SK-MEL-5 (cell line): ENCODE data around the gene WDR1. TPM values are rescaled to one million over a fixed set of nuclear protein-coding genes. Genes with fewer than 3 reads are reported as not detected.

Source experiments
- DNase-seq: peaks from one replicate; pipeline ENCODE4 v3.0.0-alpha.2; 2016; ENCODE audit warnings: low read depth, low spot score
- in situ Hi-C: cut with HindIII; loops from 2 replicates; pipeline ENCODE4 v1.10.0; 2016; ENCODE audit warnings: low sequenced_read_pairs, high pct_unique_total_duplicates, low pct_unique_long_range_greater_than_20kb
- polyA plus RNA-seq, 2 experiments: library from polyadenylated mRNA; depleted of rRNA; stranded (reverse); fragments of >200 nt; gene quantifications; 2 replicates each; pipeline ENCODE4 v1.2.3, GENCODE V29; 2015
- total RNA-seq: library from RNA; depleted of rRNA; stranded (reverse); fragments of >200 nt; shearing (Covaris generic); gene quantifications from 2 replicates; pipeline ENCODE4 v1.2.3, GENCODE V29; 2014; rRNA removed

Gene WDR1, protein sequence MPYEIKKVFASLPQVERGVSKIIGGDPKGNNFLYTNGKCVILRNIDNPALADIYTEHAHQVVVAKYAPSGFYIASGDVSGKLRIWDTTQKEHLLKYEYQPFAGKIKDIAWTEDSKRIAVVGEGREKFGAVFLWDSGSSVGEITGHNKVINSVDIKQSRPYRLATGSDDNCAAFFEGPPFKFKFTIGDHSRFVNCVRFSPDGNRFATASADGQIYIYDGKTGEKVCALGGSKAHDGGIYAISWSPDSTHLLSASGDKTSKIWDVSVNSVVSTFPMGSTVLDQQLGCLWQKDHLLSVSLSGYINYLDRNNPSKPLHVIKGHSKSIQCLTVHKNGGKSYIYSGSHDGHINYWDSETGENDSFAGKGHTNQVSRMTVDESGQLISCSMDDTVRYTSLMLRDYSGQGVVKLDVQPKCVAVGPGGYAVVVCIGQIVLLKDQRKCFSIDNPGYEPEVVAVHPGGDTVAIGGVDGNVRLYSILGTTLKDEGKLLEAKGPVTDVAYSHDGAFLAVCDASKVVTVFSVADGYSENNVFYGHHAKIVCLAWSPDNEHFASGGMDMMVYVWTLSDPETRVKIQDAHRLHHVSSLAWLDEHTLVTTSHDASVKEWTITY
- 246 and 248 TPM in 2 replicates for total RNA-seq
- 231 and 254 TPM in 2 replicates for polyA plus RNA-seq (2015; cell fraction: cytosol; rRNA removed)
- polyA plus RNA-seq (2015; cell fraction: nucleus; rRNA removed): 84.6 and 111 TPM in 2 replicates

DNA sequence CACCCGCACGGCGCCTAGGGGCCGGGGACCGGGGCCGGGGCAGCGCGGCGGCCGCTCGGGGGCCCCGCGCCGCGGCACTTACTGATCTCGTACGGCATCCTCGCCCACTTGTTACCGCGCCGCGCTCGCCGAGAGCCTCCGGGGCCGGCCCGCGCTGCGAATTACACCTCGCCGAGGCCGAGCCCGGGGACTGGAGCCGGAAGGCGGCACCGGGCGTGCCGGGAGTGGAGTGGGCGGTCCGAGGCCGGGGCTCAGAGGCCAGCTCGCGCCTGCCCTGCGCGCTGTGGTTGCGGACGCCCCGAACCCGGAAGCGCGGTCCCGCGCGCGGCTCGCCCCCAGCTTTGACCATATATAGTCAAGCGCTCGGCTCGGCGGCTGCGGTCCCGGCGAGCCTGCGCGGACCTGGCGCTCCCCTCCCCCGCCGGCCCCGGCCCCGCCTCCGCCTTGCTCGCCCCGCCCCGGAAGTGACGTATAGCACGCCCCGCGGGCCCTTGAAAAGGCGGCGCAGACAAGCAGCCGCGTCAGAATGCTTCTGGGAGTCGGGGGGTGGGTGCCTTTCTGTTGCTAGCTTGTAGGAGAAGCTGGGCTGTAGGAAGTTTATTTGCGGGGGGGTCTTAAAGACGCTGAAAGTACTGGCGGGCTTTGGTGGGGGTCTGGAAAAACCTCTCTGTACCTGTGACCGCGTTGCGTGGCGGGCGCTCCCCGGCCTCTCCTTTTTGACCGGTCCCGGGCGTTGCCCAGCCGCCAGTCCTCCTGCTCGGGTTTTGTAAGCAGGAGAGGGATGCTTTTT lies at the start of gene WDR1:
WDR1 (minus strand) TSS at position 231 of the 790 bp plus-strand sequence; CDS start at position 98, 133 bp downstream.
- in situ Hi-C loops: no loop called here
- peak; percentile 92 for DNase-seq

DNA sequence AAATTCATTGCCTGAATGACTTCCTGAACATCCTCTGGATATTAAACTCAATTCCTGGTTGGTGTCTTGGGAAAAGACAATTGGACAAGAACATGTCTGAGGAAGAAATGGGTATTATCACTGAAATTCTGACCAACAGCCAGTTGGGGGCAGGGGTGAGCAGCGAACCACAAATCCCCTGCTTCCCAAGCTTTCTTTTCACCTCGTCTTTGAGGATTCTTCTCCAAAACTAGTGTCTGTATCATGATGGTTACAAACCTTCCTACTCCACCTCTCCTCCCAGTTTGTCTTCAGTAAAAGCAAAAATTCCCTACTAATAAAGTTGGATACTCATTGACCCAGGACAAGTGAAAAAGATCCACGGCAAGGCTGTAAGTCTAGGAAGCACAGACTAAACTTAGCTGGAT lies 48.3 kb upstream of the WDR1 start:
- in situ Hi-C loops: loop anchor here (25.0 kb wide), 2 partner anchors 247 to 372 kb away; no protein-coding TSS in a partner anchor
- peak; percentile 75 for DNase-seq

DNA sequence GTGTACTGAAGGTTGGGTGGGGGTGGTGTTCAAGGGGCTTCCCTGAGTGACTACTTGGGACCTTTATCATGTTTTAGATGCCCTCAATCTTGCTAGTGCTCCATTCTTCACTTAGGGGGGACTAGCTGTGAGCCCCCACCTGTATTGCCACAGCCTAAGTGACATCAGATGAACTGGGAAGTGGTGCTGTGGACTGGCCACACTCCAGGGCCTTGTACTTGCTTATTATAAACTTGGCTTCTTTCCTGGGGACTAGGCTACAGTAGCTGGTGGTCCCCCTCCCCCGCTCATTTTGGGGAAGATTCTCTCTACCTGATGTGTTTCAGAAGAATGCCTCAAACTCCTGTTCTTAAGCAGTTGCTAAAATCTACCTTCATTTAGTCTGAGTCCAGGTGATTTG lies 46.7 kb upstream of the WDR1 start:
- in situ Hi-C loops: loop anchor here (25.0 kb wide), 2 partner anchors 249 to 374 kb away; no protein-coding TSS in a partner anchor
- no peak for DNase-seq

DNA sequence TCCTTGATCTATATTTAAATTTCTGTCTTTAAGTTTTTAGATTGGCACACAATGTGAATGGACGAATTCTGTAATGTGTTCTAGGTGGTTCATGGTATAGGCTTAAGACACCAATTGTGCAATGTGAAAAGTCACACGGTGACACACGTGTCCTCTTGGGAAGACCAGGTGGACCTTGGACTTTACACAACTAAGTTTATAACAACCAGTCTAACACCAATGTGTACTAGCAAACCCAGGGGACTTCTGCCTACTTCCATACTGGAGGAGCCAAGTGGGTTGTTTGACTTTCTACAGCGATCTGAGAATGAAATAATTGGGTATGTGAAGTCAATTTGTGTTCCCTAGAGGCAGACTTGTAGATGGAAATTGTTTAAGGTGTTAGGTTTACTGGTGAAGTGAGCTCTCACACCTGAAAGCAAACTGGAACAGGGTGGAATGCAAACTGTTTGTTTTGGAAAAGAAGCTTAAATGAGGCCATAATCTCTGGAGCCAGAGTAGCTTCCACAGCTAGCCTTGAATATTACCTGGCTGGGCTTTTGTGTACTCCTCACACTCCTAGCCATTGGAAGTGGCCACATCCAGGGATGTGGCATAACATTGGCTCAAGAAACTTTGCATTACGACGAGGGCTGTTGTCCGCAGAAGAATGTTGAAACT lies 45.9 kb upstream of the WDR1 start:
- no peak for DNase-seq
- in situ Hi-C loops: loop anchor here (25.0 kb wide), 2 partner anchors 250 to 375 kb away; no protein-coding TSS in a partner anchor

DNA sequence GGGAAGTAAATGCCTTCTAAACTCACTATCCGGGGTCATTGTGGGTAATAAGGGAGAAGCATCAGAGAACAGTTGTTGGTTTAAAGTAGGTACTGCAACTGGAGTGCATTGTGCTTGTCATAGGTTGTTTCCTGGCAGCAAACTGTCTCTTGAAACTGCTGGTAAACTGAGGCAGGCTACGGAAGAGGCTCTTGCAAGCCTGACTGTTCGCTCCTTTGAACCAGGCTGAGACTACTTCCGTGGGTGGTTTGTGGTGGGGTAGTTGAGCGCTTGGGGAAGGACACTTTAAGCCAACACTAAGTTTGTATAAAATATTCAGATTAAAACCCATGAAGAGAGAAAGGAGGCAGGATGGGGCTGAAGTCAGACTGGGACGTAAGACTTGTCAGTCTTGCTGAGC lies 45.2 kb upstream of the WDR1 start:
- in situ Hi-C loops: loop anchor here (25.0 kb wide), 2 partner anchors 250 to 375 kb away; no protein-coding TSS in a partner anchor
- no peak for DNase-seq

DNA sequence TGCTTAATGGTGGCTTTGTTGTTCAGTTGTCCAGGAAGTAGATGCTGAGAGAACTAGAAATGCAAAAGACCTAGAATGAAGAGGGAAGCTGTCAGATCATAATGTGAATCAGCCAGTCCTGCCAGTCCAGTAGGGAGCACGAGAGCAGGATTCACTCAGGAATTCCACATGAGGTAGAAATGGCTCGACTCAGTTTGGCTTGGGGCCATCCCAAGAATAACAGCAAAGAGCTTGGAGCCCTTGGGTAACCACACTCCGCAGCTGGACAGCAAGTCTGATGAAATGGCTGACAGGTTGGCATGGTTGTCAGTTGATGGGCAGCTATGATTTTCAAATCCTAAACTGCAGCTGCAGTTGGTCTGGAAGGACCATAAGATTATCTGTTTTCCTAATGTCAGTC lies 44.5 kb upstream of the WDR1 start:
- no peak for DNase-seq

DNA sequence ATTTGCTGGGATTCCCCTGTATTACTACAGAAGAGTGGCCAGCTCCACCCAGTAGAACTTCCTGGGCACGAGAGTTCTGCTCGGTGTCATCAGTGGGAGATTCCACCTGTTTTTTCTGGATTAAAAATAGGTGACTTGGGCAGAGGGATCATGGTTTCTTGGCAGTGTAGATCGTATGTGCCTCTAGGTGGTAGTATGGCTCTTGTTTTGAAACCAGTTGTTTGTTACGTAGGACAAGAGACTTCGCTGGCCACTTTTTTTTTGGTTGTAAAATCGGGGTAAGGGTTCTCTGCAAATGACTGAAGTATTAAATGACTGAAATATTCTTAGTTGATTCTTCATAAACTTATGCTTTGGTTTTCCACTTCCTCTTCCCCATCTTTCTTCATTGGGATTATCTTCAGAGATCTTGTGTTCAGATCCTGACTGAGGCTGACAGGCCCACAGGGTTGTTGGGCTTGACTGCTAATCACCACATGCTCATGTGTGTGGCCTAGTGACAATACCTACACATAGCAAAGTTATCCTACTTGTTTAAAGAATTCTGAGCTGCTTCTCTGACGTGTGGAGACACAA lies 43.8 kb upstream of the WDR1 start:
- in situ Hi-C loops: loop anchor here (25.0 kb wide), 2 partner anchors 252 to 377 kb away; no protein-coding TSS in a partner anchor
- DNase-seq: peak; percentile 64

More for the DNA sequence above, 44.5 kb upstream of the WDR1 start:
- in situ Hi-C loops: loop anchor here (25.0 kb wide), 2 partner anchors 251 to 376 kb away; no protein-coding TSS in a partner anchor

DNA sequence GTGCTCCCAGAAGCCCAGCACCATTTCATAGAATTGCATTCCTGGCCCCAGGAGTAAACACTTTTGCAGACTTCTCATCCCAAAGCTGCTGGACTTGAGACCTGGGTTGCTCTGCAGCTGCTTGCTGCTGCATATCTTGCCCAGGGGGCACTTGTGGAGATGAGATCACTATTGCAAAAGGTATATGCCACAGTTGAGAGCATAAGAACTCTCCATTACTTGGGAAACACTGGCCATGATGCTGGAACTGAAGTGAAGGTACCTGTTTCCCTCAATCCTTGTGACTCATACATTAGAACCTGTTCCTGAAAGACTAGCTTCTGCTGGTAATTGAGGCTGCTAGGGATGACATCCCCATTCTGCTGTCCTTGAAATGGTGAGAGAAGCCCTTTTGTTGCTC lies 43.1 kb upstream of the WDR1 start:
- in situ Hi-C loops: loop anchor here (25.0 kb wide), 2 partner anchors 253 to 378 kb away; no protein-coding TSS in a partner anchor
- no peak for DNase-seq

DNA sequence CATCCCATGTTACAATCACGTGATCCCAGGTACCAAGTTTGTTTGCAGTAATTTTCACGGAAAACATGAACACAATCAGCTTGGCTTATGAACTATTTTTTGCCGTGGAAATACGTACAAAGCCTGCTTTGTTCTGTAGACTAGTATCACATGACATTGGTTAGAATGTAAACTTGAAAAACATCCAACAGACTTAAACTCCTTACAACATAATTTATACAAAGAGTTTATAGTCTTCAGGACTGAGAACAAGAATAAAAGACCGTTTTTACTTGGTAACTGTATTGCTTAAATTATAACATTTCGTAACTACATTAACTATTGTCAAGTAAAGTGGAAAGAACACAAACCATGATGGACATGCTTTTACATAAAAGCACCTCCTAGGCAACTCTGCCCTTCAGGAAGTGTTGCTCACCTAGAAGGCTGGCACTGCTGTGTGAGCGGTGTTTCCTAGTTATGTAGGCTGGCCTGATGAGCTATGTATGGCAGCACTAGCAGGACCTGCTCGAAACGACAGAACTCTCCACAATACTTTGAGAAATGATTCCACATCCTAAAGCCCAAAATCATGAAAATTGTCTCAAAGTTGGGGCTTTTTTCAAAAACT lies 41.8 kb upstream of the WDR1 start:
- in situ Hi-C loops: loop anchor here (25.0 kb wide), 2 partner anchors 254 to 379 kb away; no protein-coding TSS in a partner anchor
- DNase-seq: peak; percentile 74

DNA sequence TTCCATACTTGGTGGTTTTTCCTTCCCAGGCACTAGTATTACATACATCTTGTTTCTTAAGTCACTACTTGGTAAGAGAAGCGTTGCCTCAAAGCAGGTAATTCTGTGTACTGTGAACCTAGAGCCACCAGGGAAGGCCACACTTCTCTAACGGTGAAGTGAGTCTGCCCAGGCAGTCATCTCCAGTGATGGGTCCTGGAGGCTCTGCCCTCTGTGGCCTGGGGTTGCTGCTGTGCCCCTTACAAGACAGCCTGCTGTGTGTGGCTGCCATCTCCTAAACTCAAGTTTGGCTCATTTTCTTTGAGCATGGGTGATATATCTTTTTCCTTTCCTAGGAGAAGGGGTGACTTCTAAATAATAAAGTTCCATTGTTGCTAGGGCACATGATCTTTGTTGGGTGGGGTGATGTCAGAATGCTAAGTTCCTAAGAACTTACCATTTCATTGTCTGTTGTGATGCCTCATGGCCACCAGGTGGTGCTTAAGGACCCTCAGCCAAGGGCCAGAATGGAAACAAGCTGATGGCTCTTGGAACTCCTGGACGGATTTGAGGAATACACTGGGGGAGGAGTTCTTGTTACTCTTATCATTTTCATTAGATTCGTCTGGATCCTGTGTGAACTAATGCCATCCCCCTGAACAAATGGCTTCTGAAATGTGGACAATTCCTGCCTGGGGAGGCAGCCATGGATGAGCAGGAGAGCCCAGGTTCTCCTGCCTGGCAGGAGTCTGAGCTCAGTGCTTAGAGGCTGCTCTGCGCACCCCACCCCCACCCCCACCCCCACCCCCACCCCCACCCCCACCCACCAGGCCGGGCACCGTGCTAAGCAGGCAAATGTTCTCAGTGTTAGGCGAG lies 41.1 kb upstream of the WDR1 start:
- in situ Hi-C loops: loop anchor here (25.0 kb wide), 2 partner anchors 255 to 380 kb away; no protein-coding TSS in a partner anchor
- DNase-seq: peak; percentile 92

DNA sequence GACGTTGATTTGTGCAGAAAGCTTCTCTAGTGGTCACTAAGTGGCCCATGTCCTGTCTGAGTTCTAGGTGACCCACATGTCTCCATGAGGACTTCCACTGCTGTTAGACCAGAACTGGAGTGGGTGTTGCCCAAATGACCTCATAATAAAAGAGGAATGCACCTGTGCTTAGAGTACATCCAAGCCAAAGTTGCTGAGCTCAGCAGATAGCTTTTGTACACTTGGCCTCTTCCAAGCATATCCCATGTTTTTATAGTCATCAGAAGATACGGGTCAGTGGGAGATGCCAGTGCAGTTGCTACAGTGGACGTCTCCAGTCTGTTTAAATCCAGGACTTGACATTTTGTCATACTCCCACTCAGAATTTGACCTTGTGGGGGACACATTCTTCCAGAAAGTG lies 37.6 kb upstream of the WDR1 start:
- in situ Hi-C loops: loop anchor here (25.0 kb wide), 2 partner anchors 258 to 383 kb away; no protein-coding TSS in a partner anchor
- DNase-seq: no peak

DNA sequence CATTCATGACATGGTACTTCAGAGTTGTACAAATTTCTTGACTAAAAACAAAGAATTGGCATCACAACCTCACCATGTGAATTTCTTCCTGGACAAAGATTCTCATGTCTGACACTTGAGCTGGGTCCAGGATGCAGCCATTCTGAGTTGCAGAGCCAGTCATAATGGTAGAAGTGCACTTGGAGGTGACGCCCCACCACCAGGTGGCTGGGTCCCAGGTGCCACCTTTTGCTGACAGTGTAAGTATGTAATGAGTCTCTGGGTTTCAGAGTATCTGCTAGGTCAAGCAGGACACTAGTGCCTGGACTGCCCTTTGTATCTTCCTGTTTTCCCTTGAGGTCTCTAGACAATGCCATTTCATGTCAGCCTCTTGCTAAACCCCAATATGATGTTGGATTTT lies 36.6 kb upstream of the WDR1 start:
- in situ Hi-C loops: loop anchor here (25.0 kb wide), 2 partner anchors 259 to 384 kb away; no protein-coding TSS in a partner anchor
- DNase-seq: no peak

DNA sequence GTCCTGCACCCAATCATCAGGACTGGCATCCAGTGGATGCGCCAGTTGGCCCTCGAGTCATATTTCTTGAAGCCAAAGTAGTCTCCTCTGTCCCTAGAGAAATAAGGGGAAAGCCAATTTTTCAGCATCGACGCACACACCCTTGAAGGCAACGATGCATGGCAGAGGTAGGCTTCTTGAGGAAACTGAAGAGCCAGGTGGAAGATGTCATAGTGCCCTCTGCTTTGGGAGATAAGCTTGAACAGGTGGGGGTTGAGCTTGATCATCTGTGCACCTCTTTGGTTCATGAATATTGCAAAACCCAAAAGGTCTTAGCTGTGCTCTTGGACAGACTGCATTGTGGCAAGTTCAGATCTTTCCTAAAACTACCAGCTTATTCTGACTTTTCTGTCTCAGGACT lies 34.6 kb upstream of the WDR1 start:
- in situ Hi-C loops: loop anchor here (25.0 kb wide), 2 partner anchors 261 to 386 kb away; no protein-coding TSS in a partner anchor
- no peak for DNase-seq

DNA sequence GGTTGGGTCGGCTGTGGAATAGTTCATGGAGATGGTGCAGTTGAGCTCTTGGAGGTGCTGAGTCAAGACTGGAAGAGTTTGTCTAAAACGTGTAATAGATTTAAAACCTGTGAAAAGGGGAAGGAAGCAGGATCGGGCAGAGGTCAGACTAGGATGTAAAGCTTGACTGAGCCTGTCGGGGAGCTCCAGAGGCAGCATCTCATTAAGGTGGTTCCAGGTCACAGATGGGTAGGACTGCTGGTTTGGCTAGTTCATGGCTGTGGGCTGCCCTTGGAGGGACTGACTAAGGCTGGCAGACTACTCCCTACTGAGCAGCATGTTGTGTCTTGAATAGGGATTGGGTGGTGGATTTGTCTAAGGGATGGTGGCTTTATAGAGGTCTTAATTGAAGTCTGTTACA lies 28.4 kb upstream of the WDR1 start:
- in situ Hi-C loops: no loop called here
- no peak for DNase-seq

DNA sequence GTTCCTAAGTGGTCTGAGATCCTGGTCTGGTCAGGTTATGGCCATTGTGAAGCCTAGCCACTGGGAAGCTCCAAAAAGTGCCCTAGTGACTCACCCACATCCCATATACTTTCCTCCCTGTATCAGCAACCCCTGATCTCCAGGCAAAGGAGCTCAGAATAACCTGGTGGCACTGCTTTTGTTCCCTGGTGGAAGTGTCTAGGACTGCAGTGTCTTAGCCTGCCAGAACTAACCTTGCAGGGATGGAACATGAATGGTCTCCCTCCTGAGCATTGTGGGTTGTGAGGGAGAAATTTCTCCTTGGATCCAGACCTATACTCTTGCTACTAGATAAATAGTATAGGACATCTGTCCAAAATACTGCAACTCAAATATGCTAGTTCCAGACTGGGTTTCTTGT lies 27.9 kb upstream of the WDR1 start:
- no peak for DNase-seq
- in situ Hi-C loops: no loop called here
